ENCODE results near the gene ATOH1.

Gene ATOH1

GRCh38 chr4:93834249-93835066, 5.9 kb downstream of the ATOH1 start:
- Histone ChIP-seq H3K27me3 (ENCODE audit: control insufficient read depth, insufficient read depth, low read length, poor library complexity, severe bottlenecking) (peaks cover 89% of the 10 kb centered on the region), H3K9me3 (ENCODE audit: control insufficient read depth, low read length) (no peaks in the 10 kb centered on the region), H3K4me1 (ENCODE audit: control insufficient read depth, insufficient read depth, low read length) (peaks cover 14% of the 10 kb centered on the region), H3K27ac (ENCODE audit: insufficient read depth, low read depth, low read length, poor library complexity, severe bottlenecking) (no peak overlapping the region), H3K36me3 (ENCODE audit: control insufficient read depth, insufficient read depth, low read length) (no peaks in the 10 kb centered on the region), H3K4me3 (ENCODE audit: insufficient read depth, low read depth, low read length) (peak overlapping the region; percentile 40)
- 0 to 1% methylated on average over 36 to 42 of the region's 42 CpGs for WGBS, 2 experiments

DNA sequence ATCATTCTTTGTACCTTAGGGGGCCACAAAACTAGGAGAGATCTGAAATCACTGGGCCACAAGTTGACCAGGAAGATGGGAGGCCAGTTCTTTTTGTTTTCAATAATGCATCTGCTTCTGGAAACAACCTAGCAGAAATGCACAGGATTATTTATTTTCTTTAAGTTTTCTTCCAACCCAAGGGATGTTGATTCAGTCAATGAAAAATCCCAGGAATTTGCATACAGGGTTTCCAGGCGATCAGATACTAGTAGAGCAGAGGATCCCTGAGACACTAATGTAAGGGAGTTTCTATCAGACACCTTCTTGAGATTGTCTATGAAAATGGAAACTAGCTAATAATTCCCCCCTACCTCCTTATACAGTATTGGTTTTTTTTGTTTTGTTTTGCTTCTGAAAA, 7.4 kb downstream of the ATOH1 start:
- Histone ChIP-seq H3K27ac (ENCODE audit: insufficient read depth, low read depth, low read length, poor library complexity, severe bottlenecking) (no peak overlapping the region), H3K36me3 (ENCODE audit: control insufficient read depth, insufficient read depth, low read length) (no peaks in the 10 kb centered on the region), H3K27me3 (ENCODE audit: control insufficient read depth, insufficient read depth, low read length, poor library complexity, severe bottlenecking) (peaks cover 85% of the 10 kb centered on the region), H3K4me3 (ENCODE audit: insufficient read depth, low read depth, low read length) (no peak overlapping the region), H3K4me1 (ENCODE audit: control insufficient read depth, insufficient read depth, low read length) (peaks cover 9% of the 10 kb centered on the region), H3K9me3 (ENCODE audit: control insufficient read depth, low read length) (no peaks in the 10 kb centered on the region)
- WGBS, 2 experiments = 84 to 86% methylated on average over 1 of the region's 1 CpG

DNA sequence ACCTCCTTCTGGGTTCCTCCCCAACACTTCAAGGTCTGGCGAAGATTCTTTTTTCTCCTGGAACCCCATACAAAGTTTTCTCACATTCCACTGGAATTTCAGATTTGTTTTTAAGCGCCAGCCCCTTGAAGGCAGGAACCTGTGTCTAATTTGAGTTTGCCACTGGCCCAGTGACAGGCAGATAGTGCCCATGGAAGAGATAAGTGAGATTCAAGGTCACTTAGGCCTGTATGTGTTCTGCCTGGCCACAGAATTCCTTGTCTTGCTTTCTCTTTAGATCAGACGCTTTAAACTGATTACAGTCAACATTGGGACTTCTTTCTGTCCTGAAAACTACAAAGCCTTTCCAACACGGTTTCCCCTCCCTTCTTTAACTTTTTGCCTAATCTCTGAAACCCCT, 11.2 kb downstream of the ATOH1 start:
- WGBS, 2 experiments = 87% methylated on average over 4 of the region's 4 CpGs

DNA sequence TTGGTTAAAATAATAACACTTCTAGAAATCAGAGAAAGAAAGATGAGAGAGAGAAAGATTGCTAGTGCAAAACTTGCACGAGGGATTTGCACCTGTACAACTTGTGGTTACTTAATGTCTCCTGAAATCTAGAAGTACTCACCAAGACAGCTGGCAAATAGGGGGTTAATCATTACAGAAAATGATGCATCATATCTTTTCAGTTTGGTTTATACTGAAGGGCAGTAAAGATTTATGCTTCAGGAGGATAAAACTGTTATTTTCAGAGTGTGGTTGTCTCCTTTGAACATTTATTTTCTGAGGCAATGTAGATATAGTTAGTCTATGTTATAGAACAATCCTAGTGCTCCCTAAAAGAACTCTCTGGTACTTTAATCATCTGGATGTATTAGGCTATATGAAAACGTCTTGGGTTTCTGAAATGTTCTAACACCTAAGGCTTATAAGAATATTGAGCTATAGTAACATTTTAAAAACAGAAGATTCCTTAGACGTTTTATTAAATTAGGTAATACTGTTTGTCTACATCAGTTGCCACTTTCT, 13.3 kb downstream of the ATOH1 start:
- peaks cover 25% of the 10 kb centered on the region for H3K27me3 ChIP-seq (ENCODE audit: control insufficient read depth, insufficient read depth, low read length, poor library complexity, severe bottlenecking)
- no peaks in the 10 kb centered on the region for H3K9me3 ChIP-seq (ENCODE audit: control insufficient read depth, low read length)
- no peak overlapping the region for H3K4me3 ChIP-seq (ENCODE audit: insufficient read depth, low read depth, low read length)
- no peaks in the 10 kb centered on the region for H3K36me3 ChIP-seq (ENCODE audit: control insufficient read depth, insufficient read depth, low read length)
- 60 to 87% methylated on average over 1 to 2 of the region's 3 CpGs for WGBS, 2 experiments
- no peaks in the 10 kb centered on the region for H3K4me1 ChIP-seq (ENCODE audit: control insufficient read depth, insufficient read depth, low read length)
- no peak overlapping the region for H3K27ac ChIP-seq (ENCODE audit: insufficient read depth, low read depth, low read length, poor library complexity, severe bottlenecking)

More for the DNA sequence above, 11.2 kb downstream of the ATOH1 start:
- Histone ChIP-seq H3K27ac (ENCODE audit: insufficient read depth, low read depth, low read length, poor library complexity, severe bottlenecking) (no peak overlapping the region), H3K4me1 (ENCODE audit: control insufficient read depth, insufficient read depth, low read length) (no peaks in the 10 kb centered on the region), H3K9me3 (ENCODE audit: control insufficient read depth, low read length) (no peaks in the 10 kb centered on the region), H3K27me3 (ENCODE audit: control insufficient read depth, insufficient read depth, low read length, poor library complexity, severe bottlenecking) (peaks cover 47% of the 10 kb centered on the region), H3K36me3 (ENCODE audit: control insufficient read depth, insufficient read depth, low read length) (no peaks in the 10 kb centered on the region), H3K4me3 (ENCODE audit: insufficient read depth, low read depth, low read length) (no peak overlapping the region)

GRCh38 chr4:93842601-93843252, 14.2 kb downstream of the ATOH1 start:
- WGBS, 2 experiments = 88 to 91% methylated on average over 2 of the region's 2 CpGs
- H3K9me3 ChIP-seq (ENCODE audit: control insufficient read depth, low read length) = no peaks in the 10 kb centered on the region
- H3K27ac ChIP-seq (ENCODE audit: insufficient read depth, low read depth, low read length, poor library complexity, severe bottlenecking) = no peak overlapping the region
- H3K4me1 ChIP-seq (ENCODE audit: control insufficient read depth, insufficient read depth, low read length) = no peaks in the 10 kb centered on the region
- H3K4me3 ChIP-seq (ENCODE audit: insufficient read depth, low read depth, low read length) = no peak overlapping the region
- peaks cover 21% of the 10 kb centered on the region for H3K27me3 ChIP-seq (ENCODE audit: control insufficient read depth, insufficient read depth, low read length, poor library complexity, severe bottlenecking)
- no peaks in the 10 kb centered on the region for H3K36me3 ChIP-seq (ENCODE audit: control insufficient read depth, insufficient read depth, low read length)

- H3K36me3 ChIP-seq (ENCODE audit: control insufficient read depth, insufficient read depth, low read length) = no peaks in the 10 kb centered on the region
- H3K9me3 ChIP-seq (ENCODE audit: control insufficient read depth, low read length) = no peaks in the 10 kb centered on the region
- H3K4me1 ChIP-seq (ENCODE audit: control insufficient read depth, insufficient read depth, low read length) = no peaks in the 10 kb centered on the region
- no peak overlapping the region for H3K27ac ChIP-seq (ENCODE audit: insufficient read depth, low read depth, low read length, poor library complexity, severe bottlenecking)
- H3K27me3 ChIP-seq (ENCODE audit: control insufficient read depth, insufficient read depth, low read length, poor library complexity, severe bottlenecking) = peaks cover 14% of the 10 kb centered on the region
- no peak overlapping the region for H3K4me3 ChIP-seq (ENCODE audit: insufficient read depth, low read depth, low read length)
Observed at GRCh38 chr4:93843772-93844171, 15.2 kb downstream of the ATOH1 start.

GRCh38 chr4:93852680-93853079, 24.1 kb downstream of the ATOH1 start:
- Histone ChIP-seq H3K4me1 (ENCODE audit: control insufficient read depth, insufficient read depth, low read length) (no peaks in the 10 kb centered on the region), H3K9me3 (ENCODE audit: control insufficient read depth, low read length) (no peaks in the 10 kb centered on the region), H3K36me3 (ENCODE audit: control insufficient read depth, insufficient read depth, low read length) (no peaks in the 10 kb centered on the region), H3K27me3 (ENCODE audit: control insufficient read depth, insufficient read depth, low read length, poor library complexity, severe bottlenecking) (no peaks in the 10 kb centered on the region), H3K27ac (ENCODE audit: insufficient read depth, low read depth, low read length, poor library complexity, severe bottlenecking) (no peak overlapping the region), H3K4me3 (ENCODE audit: insufficient read depth, low read depth, low read length) (no peak overlapping the region)
- WGBS, 2 experiments = 97 to 100% methylated on average over 1 to 3 of the region's 3 CpGs

- H3K9me3 ChIP-seq (ENCODE audit: control insufficient read depth, low read length) = no peaks in the 10 kb centered on the region
- 82% methylated on average over 1 of the region's 1 CpG; no CpG with 5 or more reads in 1 of the 2 experiments for WGBS, 2 experiments
- no peak overlapping the region for H3K27ac ChIP-seq (ENCODE audit: insufficient read depth, low read depth, low read length, poor library complexity, severe bottlenecking)
- H3K36me3 ChIP-seq (ENCODE audit: control insufficient read depth, insufficient read depth, low read length) = no peaks in the 10 kb centered on the region
- H3K27me3 ChIP-seq (ENCODE audit: control insufficient read depth, insufficient read depth, low read length, poor library complexity, severe bottlenecking) = no peaks in the 10 kb centered on the region
- H3K4me1 ChIP-seq (ENCODE audit: control insufficient read depth, insufficient read depth, low read length) = no peaks in the 10 kb centered on the region
- no peak overlapping the region for H3K4me3 ChIP-seq (ENCODE audit: insufficient read depth, low read depth, low read length)
Observed at GRCh38 chr4:93855926-93856325, 27.4 kb downstream of the ATOH1 start.

GRCh38 chr4:93865650-93866049, 37.1 kb downstream of the ATOH1 start:
- WGBS, 2 experiments = 97 to 99% methylated on average over 2 of the region's 2 CpGs
- H3K9me3 ChIP-seq (ENCODE audit: control insufficient read depth, low read length) = no peaks in the 10 kb centered on the region
- no peak overlapping the region for H3K27ac ChIP-seq (ENCODE audit: insufficient read depth, low read depth, low read length, poor library complexity, severe bottlenecking)
- no peaks in the 10 kb centered on the region for H3K36me3 ChIP-seq (ENCODE audit: control insufficient read depth, insufficient read depth, low read length)
- H3K27me3 ChIP-seq (ENCODE audit: control insufficient read depth, insufficient read depth, low read length, poor library complexity, severe bottlenecking) = no peaks in the 10 kb centered on the region
- H3K4me1 ChIP-seq (ENCODE audit: control insufficient read depth, insufficient read depth, low read length) = no peaks in the 10 kb centered on the region
- no peak overlapping the region for H3K4me3 ChIP-seq (ENCODE audit: insufficient read depth, low read depth, low read length)

DNA sequence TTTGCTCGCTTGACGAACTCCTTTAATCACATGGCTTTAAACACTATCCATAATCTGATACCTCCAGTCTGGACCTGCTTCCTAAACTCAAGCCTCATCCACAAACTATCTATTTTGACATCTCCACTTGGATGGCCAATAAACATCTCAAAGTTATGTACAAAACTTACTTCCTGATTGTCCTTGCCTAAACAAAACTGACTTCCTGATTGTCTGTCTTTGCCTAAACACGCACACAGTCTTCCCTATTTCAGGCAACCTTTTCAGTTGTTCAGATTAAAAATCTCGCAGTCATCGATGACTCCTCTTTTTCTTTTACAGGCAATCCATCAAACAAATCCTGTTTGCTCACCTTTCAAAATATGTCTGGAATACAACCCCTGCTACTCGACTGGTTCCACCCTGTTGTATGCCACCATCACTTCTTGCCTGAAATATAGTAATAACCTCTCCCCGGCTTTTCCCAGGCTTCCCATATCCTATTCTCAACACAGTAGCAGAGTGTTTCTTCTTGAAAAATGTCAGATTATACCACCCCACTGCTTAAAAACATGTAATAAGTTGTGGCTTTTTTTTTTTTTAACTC, 39.0 kb downstream of the ATOH1 start:
- 94 to 95% methylated on average over 7 of the region's 7 CpGs for WGBS, 2 experiments

More for the DNA sequence above, 39.0 kb downstream of the ATOH1 start:
- H3K36me3 ChIP-seq (ENCODE audit: control insufficient read depth, insufficient read depth, low read length) = no peaks in the 10 kb centered on the region
- no peaks in the 10 kb centered on the region for H3K9me3 ChIP-seq (ENCODE audit: control insufficient read depth, low read length)
- no peaks in the 10 kb centered on the region for H3K27me3 ChIP-seq (ENCODE audit: control insufficient read depth, insufficient read depth, low read length, poor library complexity, severe bottlenecking)
- no peak overlapping the region for H3K4me3 ChIP-seq (ENCODE audit: insufficient read depth, low read depth, low read length)
- no peaks in the 10 kb centered on the region for H3K4me1 ChIP-seq (ENCODE audit: control insufficient read depth, insufficient read depth, low read length)
- H3K27ac ChIP-seq (ENCODE audit: insufficient read depth, low read depth, low read length, poor library complexity, severe bottlenecking) = no peak overlapping the region
